Upper lobe of left lung (tissue), 6 donors: ENCODE results near the gene IKZF2. TPM values are rescaled to one million over a fixed set of nuclear protein-coding genes. Genes with fewer than 3 reads are reported as not detected.

Experiments
- ATAC-seq, 2 donors: fragments of 200-7000 bp; cut with Tn5 transposase; one replicate each; pipeline ENCODE4 v1.9.1; 2022; ENCODE audit warnings: mild to moderate bottlenecking in 2 of 2, moderate library complexity in 2 of 2; ENCODE audit not compliant: low FRiP score in 2 of 2
- DNase-seq, 2 donors: peaks; one replicate each; pipeline ENCODE4 v3.0.0-alpha.2; 2019 to 2020
- H3K27ac ChIP-seq, 4 donors: fragments of 200-600 bp; sonication (generic); one replicate each; pipeline ENCODE4 v1.5.1; 2016 to 2019
- H3K27me3 ChIP-seq, 4 donors: fragments of 200-600 bp; sonication (generic); one replicate each; pipeline ENCODE4 v1.5.1; 2017 to 2019
- H3K36me3 ChIP-seq, 4 donors: fragments of 200-600 bp; sonication (generic); one replicate each; pipeline ENCODE4 v1.5.1; 2016 to 2019
- H3K4me1 ChIP-seq, 4 donors: fragments of 200-600 bp; sonication (generic); one replicate each; pipeline ENCODE4 v1.5.1; 2018 to 2019
- H3K4me3 ChIP-seq, 4 donors: fragments of 200-600 bp; sonication (generic); one replicate each; pipeline ENCODE4 v1.5.1; 2017 to 2019; ENCODE audit warnings: mild to moderate bottlenecking in 2 of 4, moderate library complexity in 1 of 4
- H3K9me3 ChIP-seq, 4 donors: fragments of 200-600 bp; sonication (generic); one replicate each; pipeline ENCODE4 v1.5.1; 2018 to 2019
- EP300 ChIP-seq, 4 donors: sonication (generic); formaldehyde crosslinking; IDR thresholded peaks; one replicate each; pipeline ENCODE4 v1.5.1; 2017; ENCODE audit warnings: antibody characterized with exemption in 4 of 4, control low read depth in 2 of 4
- POLR2A ChIP-seq, 4 donors: fragments of 450-650 bp; IDR thresholded peaks; one replicate each; pipeline ENCODE4 v1.5.1; 2016 to 2017; ENCODE audit warnings: antibody characterized with exemption in 4 of 4, mild to moderate bottlenecking in 2 of 4
- POLR2AphosphoS5 ChIP-seq, 2 donors: sonication (generic); formaldehyde crosslinking; IDR thresholded peaks; one replicate each; pipeline ENCODE4 v1.5.1; 2017; ENCODE audit warnings: antibody characterized with exemption in 2 of 2
- WGBS, 2 donors: methylation state at CpG; one replicate each; pipeline ENCODE4 v1.1.5; 2017 to 2018; 5-methylcytosine and 5-hydroxymethylcytosine counted together
- total RNA-seq, 6 donors: library from RNA; depleted of rRNA in 4 of 6; stranded (reverse); fragments of >200 nt in 4 of 6; gene quantifications; one replicate each; pipeline versions ENCODE4 v1.1.0 to v1.2.1, GENCODE V29; 2016 to 2021
- TF ChIP-seq, protein P1 (sequence below), 6 experiments: fragments of 450-650 bp in 4 of 6; fragments of 200-600 bp in 2 of 6; sonication (generic) in 2 of 6; IDR thresholded peaks; one replicate each; pipeline ENCODE4 v1.5.1; 2016 to 2019; ENCODE audit warnings: antibody characterized with exemption in 6 of 6
- donor health status: DM: no; HTN: no; CAD: no; lungs with moderate emphysema.
- donor health status: DM: no; HTN: yes; CAD: no; lungs with severe emphysema.

Gene IKZF2
- total RNA-seq, 6 donors from 2014 or later = 10.4 to 35.7 (median 13.5) TPM

DNA sequence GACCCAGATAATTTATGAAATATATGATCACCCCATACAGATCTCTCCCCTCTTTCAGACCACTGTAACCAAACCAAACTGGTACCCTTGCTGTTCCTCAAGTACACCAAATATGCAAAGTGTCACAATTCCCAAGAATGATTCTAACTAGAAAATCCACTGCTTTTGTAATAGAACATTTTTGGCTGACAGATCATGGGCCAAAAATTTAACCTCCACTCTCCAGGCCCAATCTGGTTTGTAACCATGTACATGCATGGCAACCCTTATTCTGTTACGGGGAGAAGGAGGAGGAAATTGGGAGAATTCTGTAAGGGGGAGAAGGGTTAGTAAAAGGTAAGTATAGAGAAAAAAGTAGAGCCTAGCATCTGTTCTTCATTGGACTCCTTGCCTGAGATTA is 62.0 kb downstream of the IKZF2 start:
- H3K4me3 ChIP-seq = no peak overlapping the region
- no peaks in the 10 kb centered on the region for H3K27me3 ChIP-seq
- DNase-seq (no peak), ATAC-seq (no peak)
- no peak overlapping the region for H3K27ac ChIP-seq
- WGBS, 2 donors = 93 to 100% methylated on average over 1 of the region's 1 CpG
- H3K4me1 ChIP-seq = peaks cover 0 to 5% (median 0%) of the 10 kb centered on the region in 4 donors
- no peaks in the 10 kb centered on the region for H3K36me3 ChIP-seq
- no peaks in the 10 kb centered on the region for H3K9me3 ChIP-seq
- TF ChIP-seq, protein P1, sequence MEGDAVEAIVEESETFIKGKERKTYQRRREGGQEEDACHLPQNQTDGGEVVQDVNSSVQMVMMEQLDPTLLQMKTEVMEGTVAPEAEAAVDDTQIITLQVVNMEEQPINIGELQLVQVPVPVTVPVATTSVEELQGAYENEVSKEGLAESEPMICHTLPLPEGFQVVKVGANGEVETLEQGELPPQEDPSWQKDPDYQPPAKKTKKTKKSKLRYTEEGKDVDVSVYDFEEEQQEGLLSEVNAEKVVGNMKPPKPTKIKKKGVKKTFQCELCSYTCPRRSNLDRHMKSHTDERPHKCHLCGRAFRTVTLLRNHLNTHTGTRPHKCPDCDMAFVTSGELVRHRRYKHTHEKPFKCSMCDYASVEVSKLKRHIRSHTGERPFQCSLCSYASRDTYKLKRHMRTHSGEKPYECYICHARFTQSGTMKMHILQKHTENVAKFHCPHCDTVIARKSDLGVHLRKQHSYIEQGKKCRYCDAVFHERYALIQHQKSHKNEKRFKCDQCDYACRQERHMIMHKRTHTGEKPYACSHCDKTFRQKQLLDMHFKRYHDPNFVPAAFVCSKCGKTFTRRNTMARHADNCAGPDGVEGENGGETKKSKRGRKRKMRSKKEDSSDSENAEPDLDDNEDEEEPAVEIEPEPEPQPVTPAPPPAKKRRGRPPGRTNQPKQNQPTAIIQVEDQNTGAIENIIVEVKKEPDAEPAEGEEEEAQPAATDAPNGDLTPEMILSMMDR (IDR thresholded peaks at IDR 0.05) = no peak
- TF ChIP-seq POLR2A (IDR thresholded peaks at IDR 0.05) (no peak), EP300 (IDR thresholded peaks at IDR 0.05) (no peak), POLR2AphosphoS5 (IDR thresholded peaks at IDR 0.05) (no peak)

DNA sequence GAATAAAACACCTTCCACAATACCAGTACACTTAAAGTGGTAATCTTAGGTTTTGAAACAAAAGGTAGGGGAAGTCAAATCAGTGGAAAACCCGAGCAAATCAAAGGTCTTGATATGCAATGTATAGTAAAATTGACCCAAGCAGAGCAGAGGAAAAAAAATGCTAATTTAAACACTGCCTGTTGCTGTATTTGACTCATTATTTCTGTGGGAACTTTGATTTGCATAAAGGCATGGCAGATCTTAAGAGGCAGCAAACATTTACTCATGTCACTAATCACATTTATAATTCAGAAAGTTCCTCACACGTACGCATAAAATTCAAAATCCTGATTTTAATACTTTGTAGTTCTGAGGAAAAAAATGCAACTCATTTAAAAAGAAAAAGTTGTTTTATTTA is 64.4 kb downstream of the IKZF2 start:
- WGBS, 2 donors = 89 to 92% methylated on average over 3 of the region's 3 CpGs
- Histone ChIP-seq H3K27me3 (no peaks in the 10 kb centered on the region), H3K4me1 (peaks cover 0 to 5% (median 0%) of the 10 kb centered on the region in 4 donors), H3K27ac (no peak overlapping the region), H3K9me3 (no peaks in the 10 kb centered on the region), H3K4me3 (no peak overlapping the region), H3K36me3 (no peaks in the 10 kb centered on the region)
- TF ChIP-seq POLR2A (IDR thresholded peaks at IDR 0.05) (no peak), EP300 (IDR thresholded peaks at IDR 0.05) (no peak), POLR2AphosphoS5 (IDR thresholded peaks at IDR 0.05) (no peak)
- ATAC-seq (no peak), DNase-seq (no peak)

DNA sequence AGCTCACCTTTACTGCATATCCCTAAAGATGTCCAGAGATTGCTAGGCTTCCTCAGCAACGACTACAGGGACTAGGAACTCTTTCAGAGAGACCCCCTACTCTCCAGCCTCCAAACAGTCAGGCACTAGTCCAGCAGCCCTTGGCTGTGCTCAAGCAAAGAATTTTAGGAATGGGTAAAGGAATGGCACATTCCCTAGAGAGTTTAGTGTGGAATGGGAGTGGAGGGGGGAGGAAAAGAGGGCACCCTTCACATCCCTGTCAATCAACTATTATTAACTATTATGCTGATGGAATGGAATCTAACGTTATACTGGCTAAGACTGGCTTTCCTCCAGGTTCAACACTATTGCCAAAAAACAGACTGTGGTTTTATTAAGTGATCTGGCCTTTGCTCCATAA is 64.8 kb downstream of the IKZF2 start:
- no peak for DNase-seq
- 15 to 41% methylated on average over 2 of the region's 2 CpGs for WGBS, 2 donors
- H3K9me3 ChIP-seq = no peaks in the 10 kb centered on the region
- H3K27me3 ChIP-seq = no peaks in the 10 kb centered on the region
- no peak overlapping the region for H3K4me3 ChIP-seq
- no peaks in the 10 kb centered on the region for H3K36me3 ChIP-seq
- TF ChIP-seq POLR2A (IDR thresholded peaks at IDR 0.05) (no peak), POLR2AphosphoS5 (IDR thresholded peaks at IDR 0.05) (no peak), EP300 (IDR thresholded peaks at IDR 0.05) (no peak)
- TF ChIP-seq, protein P1 (IDR thresholded peaks at IDR 0.05) = no peak
- H3K4me1 ChIP-seq = peaks cover 0 to 5% (median 0%) of the 10 kb centered on the region in 4 donors
- no peak overlapping the region for H3K27ac ChIP-seq
- no peak for ATAC-seq

DNA sequence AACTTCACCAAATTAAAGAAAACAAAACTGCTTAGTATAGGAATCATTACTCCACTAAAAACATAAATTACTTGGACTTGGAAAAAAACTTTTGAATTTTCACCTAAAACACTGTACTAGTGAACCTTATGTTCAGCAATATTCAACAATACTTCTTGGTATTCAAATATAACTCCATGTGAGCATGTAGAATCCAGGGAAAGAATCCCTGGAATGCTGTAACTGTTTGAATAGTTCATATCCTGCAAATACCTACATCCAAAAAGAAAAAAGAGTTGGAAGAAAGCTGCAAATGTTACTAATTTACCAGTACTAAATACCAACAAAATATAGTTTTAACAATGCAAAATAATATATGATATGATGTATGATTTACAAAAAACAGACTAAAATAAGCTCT is 65.4 kb downstream of the IKZF2 start:
- Histone ChIP-seq H3K9me3 (no peaks in the 10 kb centered on the region), H3K27me3 (no peaks in the 10 kb centered on the region), H3K4me3 (no peak overlapping the region), H3K4me1 (peaks cover 0 to 5% (median 0%) of the 10 kb centered on the region in 4 donors), H3K27ac (no peak overlapping the region), H3K36me3 (no peaks in the 10 kb centered on the region)
- DNase-seq (no peak), ATAC-seq (no peak)
- TF ChIP-seq POLR2AphosphoS5 (IDR thresholded peaks at IDR 0.05) = no peak
- TF ChIP-seq EP300 (IDR thresholded peaks at IDR 0.05) = no peak
- no peak for TF ChIP-seq POLR2A (IDR thresholded peaks at IDR 0.05)
- TF ChIP-seq, protein P1 (IDR thresholded peaks at IDR 0.05) = no peak

DNA sequence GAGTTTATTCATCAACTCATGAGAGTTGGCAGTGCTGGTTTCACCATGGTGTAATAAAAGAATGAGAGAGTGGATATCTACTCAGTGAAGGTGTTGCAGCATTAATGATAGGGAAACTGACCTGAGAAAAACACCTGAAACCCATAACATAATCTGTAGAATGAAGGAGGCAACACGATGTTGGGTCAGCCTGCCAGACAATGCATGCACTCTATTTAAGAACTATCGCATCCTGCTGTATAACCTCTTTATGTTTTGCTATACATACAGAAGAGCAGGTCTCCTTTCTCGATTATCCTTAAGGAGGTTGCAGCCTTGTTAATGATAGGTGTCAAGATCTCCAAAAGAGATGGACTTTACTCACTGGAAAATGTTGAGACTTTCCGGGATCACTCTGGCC is 65.9 kb downstream of the IKZF2 start:
- Histone ChIP-seq H3K27me3 (no peaks in the 10 kb centered on the region), H3K36me3 (no peaks in the 10 kb centered on the region), H3K4me3 (no peak overlapping the region), H3K9me3 (no peaks in the 10 kb centered on the region), H3K4me1 (peaks cover 0 to 5% (median 0%) of the 10 kb centered on the region in 4 donors), H3K27ac (no peak overlapping the region)
- DNase-seq (no peak), ATAC-seq (no peak)
- 74 to 75% methylated on average over 4 of the region's 4 CpGs for WGBS, 2 donors
- TF ChIP-seq, protein P1 (IDR thresholded peaks at IDR 0.05) = no peak
- no peak for TF ChIP-seq POLR2AphosphoS5 (IDR thresholded peaks at IDR 0.05)
